T-helper 1 cell treated with Interleukin-12 subunit alpha and Interleukin-12 subunit beta and Interleukin-4 antibody, amounts not matched to agents 30 μg/mL and 1 μg/mL, for 36 hours (primary cell): Measurements from ENCODE around the gene CADPS.

Experiments
- H3K27ac Mint-ChIP-seq: one replicate; pipeline ENCODE4 v1.8.0; 2021; ENCODE audit warnings: mild to moderate bottlenecking, mixed read lengths
- H3K27me3 Mint-ChIP-seq: one replicate; pipeline ENCODE4 v1.8.0; 2021; ENCODE audit warnings: low read depth, mixed read lengths
- H3K36me3 Mint-ChIP-seq: one replicate; pipeline ENCODE4 v1.8.0; 2021; ENCODE audit warnings: low read depth, mixed read lengths
- H3K4me1 Mint-ChIP-seq: one replicate; pipeline ENCODE4 v1.8.0; 2021; ENCODE audit warnings: low read depth, mixed read lengths
- H3K4me3 Mint-ChIP-seq: one replicate; pipeline ENCODE4 v1.8.0; 2021; ENCODE audit warnings: mild to moderate bottlenecking, moderate library complexity, mixed read lengths
- H3K9me3 Mint-ChIP-seq: one replicate; pipeline ENCODE4 v1.8.0; 2021; ENCODE audit warnings: mixed read lengths

The CADPS gene

GRCh38 chr3:62718515-62719320 is 156.5 kb downstream of the CADPS start:
- no peaks in the 10 kb centered on the region for H3K27me3 Mint-ChIP-seq
- H3K4me1 Mint-ChIP-seq, result no peaks in the 10 kb centered on the region
- no peaks in the 10 kb centered on the region for H3K36me3 Mint-ChIP-seq
- H3K4me3 Mint-ChIP-seq, result no peak overlapping the region
- no peak overlapping the region for H3K27ac Mint-ChIP-seq
- H3K9me3 Mint-ChIP-seq, result no peaks in the 10 kb centered on the region

GRCh38 chr3:62718011-62718410 is 157.2 kb downstream of the CADPS start:
- Mint-ChIP-seq H3K27ac (no peak overlapping the region), H3K36me3 (no peaks in the 10 kb centered on the region), H3K9me3 (no peaks in the 10 kb centered on the region), H3K4me1 (no peaks in the 10 kb centered on the region), H3K4me3 (no peak overlapping the region), H3K27me3 (no peaks in the 10 kb centered on the region)

- no peaks in the 10 kb centered on the region for H3K4me1 Mint-ChIP-seq
- H3K9me3 Mint-ChIP-seq, result no peaks in the 10 kb centered on the region
- no peak overlapping the region for H3K4me3 Mint-ChIP-seq
- no peak overlapping the region for H3K27ac Mint-ChIP-seq
- no peaks in the 10 kb centered on the region for H3K36me3 Mint-ChIP-seq
- no peaks in the 10 kb centered on the region for H3K27me3 Mint-ChIP-seq
These were observed 162.5 kb downstream of the CADPS start for GRCh38 chr3:62712746-62713145.

GRCh38 chr3:62710751-62711150 is 164.5 kb downstream of the CADPS start:
- Mint-ChIP-seq H3K4me3 (no peak overlapping the region), H3K4me1 (no peaks in the 10 kb centered on the region), H3K27ac (no peak overlapping the region), H3K36me3 (no peaks in the 10 kb centered on the region), H3K27me3 (no peaks in the 10 kb centered on the region), H3K9me3 (no peaks in the 10 kb centered on the region)

DNA sequence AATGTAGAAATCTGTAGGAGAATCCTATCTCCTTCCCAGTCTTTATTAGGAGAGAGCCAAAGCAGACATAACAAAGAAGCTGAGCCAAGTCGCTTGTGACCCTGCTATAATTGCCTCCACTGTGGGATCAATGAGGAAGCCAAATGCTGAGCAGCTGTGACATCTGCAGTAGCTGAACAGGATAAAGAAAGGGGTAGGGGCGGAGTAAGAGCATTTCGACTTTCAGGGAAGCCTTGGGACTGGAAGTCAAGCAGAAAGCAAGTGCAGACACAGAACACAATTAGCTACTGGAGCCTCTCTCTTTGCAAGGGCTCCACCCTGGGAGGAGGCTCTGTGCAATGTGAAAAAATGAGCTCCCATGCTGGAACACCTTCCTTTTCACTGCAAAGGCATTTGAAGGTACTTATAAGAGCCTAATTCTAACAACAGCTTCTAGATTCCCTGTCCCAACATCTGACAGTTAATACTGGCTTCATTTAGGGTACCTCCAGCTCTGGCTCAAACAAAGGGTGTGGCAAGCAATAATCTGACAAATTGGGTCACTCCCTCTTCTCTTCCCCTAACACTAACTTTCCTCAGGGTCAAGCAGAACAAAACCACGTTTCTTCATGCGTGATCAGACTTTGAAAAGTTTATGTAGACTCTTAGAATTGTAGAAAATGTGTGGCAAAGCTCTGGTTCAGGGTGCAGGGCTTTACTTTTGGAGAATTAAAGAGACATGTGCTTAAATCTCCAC is 166.4 kb downstream of the CADPS start:
- no peak overlapping the region for H3K4me3 Mint-ChIP-seq
- no peaks in the 10 kb centered on the region for H3K27me3 Mint-ChIP-seq
- no peak overlapping the region for H3K27ac Mint-ChIP-seq
- H3K36me3 Mint-ChIP-seq, result no peaks in the 10 kb centered on the region
- no peaks in the 10 kb centered on the region for H3K4me1 Mint-ChIP-seq
- no peaks in the 10 kb centered on the region for H3K9me3 Mint-ChIP-seq

DNA sequence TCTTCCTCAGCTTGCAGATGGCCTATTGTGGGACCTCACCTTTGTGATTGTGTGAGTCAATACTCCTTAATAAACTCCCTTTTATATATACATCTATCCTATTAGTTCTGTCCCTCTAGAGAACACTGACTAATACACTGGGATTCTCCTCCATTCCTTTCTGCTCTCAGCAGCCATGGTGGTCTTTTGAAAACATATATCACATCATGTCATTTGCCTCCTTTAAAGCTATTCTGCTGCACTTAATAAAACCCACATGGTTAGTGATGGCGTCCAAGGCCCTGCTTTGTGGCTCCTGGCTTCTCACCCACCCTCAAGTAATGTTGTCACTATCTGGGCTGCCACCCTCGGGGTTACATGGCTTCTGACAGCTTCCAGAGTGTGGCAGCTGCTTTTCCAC is 169.5 kb downstream of the CADPS start:
- Mint-ChIP-seq H3K4me3 (no peak overlapping the region), H3K27ac (no peak overlapping the region), H3K27me3 (no peaks in the 10 kb centered on the region), H3K4me1 (no peaks in the 10 kb centered on the region), H3K9me3 (no peaks in the 10 kb centered on the region), H3K36me3 (no peaks in the 10 kb centered on the region)

DNA sequence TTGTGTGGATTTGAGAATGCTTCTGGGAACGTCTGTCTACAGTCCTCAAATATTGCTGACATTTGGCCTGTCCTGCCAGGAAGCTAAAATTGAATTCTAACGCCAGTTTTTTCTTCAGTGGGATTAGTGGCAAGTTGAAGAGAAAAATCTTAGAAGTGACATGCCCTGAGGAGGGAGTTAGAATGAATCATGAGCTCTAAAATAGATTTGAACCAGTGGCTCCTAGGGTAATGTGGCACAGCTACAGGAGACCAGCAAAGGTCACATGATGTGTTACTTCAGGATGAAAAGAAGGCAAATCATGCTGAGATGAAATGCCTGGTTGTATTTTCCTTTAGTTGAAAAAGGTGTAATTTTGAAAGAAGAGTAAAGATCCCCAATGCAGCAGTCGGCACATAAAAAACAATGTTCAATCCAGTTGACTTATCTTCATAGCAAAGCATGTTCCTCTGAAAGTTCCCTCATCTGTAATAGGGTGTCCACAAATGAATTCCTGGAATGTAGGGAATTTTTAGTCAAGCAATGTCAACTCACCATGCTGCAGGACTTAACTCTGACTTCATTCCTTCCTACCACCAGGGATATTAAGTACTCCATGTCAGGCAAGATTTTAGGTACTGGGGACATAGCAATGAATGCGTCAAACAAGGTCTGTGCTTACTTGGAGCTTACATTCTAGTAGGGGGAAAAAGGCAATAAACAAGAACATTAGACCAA is 171.6 kb downstream of the CADPS start:
- no peaks in the 10 kb centered on the region for H3K9me3 Mint-ChIP-seq
- H3K27me3 Mint-ChIP-seq, result no peaks in the 10 kb centered on the region
- no peaks in the 10 kb centered on the region for H3K36me3 Mint-ChIP-seq
- no peak overlapping the region for H3K4me3 Mint-ChIP-seq
- H3K4me1 Mint-ChIP-seq, result no peaks in the 10 kb centered on the region
- H3K27ac Mint-ChIP-seq, result no peak overlapping the region

- Mint-ChIP-seq H3K27ac (no peak overlapping the region), H3K4me3 (no peak overlapping the region), H3K27me3 (no peaks in the 10 kb centered on the region), H3K36me3 (no peaks in the 10 kb centered on the region), H3K9me3 (no peaks in the 10 kb centered on the region), H3K4me1 (no peaks in the 10 kb centered on the region)
These were observed 174.9 kb downstream of the CADPS start for GRCh38 chr3:62700357-62700756.

DNA sequence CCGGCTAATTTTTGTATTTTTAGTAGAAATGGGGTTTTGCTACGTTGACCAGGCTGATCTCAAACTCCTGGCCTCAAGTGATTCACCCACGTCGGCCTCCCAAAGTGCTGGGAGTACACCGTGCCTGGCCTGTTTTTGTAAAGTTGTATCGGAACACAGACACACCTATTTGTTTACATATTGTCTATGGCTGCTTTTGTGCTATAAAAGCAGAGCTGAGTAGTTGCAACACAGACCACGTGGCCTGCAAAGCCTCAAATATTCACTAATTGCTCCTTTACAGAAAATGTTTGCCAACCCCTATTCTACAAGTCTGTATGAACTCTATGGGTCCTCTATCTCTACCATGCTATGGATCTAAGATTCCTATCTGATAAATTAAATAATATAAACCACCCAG is 175.5 kb downstream of the CADPS start:
- no peak overlapping the region for H3K27ac Mint-ChIP-seq
- no peaks in the 10 kb centered on the region for H3K27me3 Mint-ChIP-seq
- no peaks in the 10 kb centered on the region for H3K9me3 Mint-ChIP-seq
- H3K4me3 Mint-ChIP-seq, result no peak overlapping the region
- no peaks in the 10 kb centered on the region for H3K4me1 Mint-ChIP-seq
- no peaks in the 10 kb centered on the region for H3K36me3 Mint-ChIP-seq

DNA sequence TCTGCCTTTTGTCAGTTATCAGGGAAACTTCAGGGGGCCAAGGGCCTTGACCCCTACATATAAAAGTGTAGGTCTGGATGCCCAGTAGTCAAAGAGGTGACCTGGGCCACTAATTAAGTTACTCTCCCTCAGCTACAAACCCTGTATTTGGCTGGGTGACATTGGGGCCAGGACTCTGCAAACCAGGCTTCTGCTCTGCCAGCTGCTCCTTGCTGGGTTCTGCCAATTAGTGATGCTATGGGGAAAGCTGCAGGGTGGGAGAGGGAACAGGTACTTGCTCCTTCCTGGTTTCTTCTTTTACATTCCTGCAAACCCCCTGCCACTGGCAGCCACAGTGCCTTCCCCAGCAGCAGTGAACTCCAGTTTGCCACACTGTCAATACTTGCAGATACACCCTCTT is 179.2 kb downstream of the CADPS start:
- Mint-ChIP-seq H3K4me1 (no peaks in the 10 kb centered on the region), H3K9me3 (no peaks in the 10 kb centered on the region), H3K36me3 (no peaks in the 10 kb centered on the region), H3K4me3 (no peak overlapping the region), H3K27me3 (no peaks in the 10 kb centered on the region), H3K27ac (no peak overlapping the region)

GRCh38 chr3:62688812-62689211 is 186.4 kb downstream of the CADPS start:
- Mint-ChIP-seq H3K9me3 (no peaks in the 10 kb centered on the region), H3K4me1 (no peaks in the 10 kb centered on the region), H3K27me3 (no peaks in the 10 kb centered on the region), H3K4me3 (no peak overlapping the region), H3K36me3 (no peaks in the 10 kb centered on the region), H3K27ac (no peak overlapping the region)

DNA sequence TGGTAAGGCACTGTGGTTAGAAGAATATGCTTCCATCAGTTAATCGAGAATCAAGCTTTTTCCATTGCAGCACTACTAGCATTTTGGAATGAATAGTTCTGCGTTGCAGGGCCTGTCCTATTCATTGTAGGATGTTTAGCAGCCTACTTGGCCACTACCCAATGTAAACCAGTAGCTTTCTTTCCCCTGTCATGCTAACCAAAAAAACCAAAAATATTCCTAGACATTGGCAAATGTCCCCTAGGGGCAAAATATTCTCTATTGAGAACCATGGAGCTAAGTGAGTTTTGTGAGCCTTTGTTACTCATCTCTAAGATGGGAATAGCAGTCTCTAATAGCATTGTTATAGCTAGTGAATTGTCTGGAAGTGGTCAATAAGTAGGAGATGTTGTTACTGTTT is 187.2 kb downstream of the CADPS start:
- H3K36me3 Mint-ChIP-seq, result no peaks in the 10 kb centered on the region
- no peaks in the 10 kb centered on the region for H3K9me3 Mint-ChIP-seq
- no peaks in the 10 kb centered on the region for H3K27me3 Mint-ChIP-seq
- H3K4me3 Mint-ChIP-seq, result no peak overlapping the region
- no peaks in the 10 kb centered on the region for H3K4me1 Mint-ChIP-seq
- H3K27ac Mint-ChIP-seq, result no peak overlapping the region

DNA sequence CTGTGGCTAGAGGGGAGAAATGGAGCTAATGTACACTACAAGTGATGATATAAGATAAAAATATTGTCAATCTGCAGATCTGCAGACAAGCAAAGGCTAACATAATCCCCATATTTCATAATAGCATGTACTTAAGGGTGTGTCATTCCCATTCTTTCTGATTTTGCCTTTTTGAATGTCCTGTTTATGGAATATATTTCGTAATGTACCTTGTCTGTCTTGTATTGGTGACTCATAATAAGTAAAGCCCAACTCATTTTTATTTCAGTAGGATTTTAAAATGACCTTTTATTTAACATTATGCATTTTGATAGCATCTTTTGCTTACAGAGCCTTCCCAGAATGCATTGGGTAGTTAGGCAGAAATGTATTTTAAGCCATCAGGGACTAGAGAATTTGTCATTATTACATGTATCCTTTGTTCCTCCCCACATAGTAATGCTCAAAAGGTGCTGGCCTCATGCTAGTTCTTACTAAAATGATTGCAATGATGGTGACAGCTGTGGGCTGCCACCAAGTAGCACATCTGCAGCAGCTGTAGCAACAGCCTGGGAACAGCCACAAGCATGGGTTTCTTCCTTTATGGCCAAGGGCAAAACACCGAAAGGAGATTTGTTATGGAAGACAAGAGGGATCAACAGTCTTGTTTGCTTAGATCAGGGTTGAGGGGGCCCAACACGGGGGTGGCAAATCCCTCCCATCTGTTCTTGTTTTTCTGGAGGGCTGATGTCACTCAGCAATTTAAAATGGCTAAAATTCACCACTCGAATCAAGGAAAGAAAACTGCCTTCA is 188.5 kb downstream of the CADPS start:
- Mint-ChIP-seq H3K4me3 (no peak overlapping the region), H3K4me1 (no peaks in the 10 kb centered on the region), H3K9me3 (no peaks in the 10 kb centered on the region), H3K27ac (no peak overlapping the region), H3K27me3 (no peaks in the 10 kb centered on the region), H3K36me3 (no peaks in the 10 kb centered on the region)

DNA sequence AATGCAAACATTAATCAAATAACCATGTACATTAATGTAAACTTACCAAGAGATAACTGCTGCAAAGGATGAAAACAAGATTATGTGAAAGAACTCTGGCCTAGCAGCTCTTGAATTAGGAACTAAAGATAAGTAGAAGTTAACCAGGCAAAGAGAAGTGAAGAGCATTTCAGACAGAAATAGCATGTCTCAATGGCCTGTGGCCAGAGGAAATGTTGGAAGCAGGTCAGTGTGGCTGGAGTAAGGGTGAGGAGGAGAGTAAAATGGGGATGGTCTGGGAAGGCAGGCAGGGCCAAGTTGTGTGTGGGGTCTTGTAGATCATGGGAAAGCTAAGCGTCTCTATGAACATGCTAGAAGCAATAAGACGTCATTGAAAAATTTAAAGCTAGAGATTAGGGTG is 192.4 kb downstream of the CADPS start:
- Mint-ChIP-seq H3K4me3 (no peak overlapping the region), H3K36me3 (no peaks in the 10 kb centered on the region), H3K4me1 (no peaks in the 10 kb centered on the region), H3K9me3 (peaks cover 3% of the 10 kb centered on the region), H3K27me3 (no peaks in the 10 kb centered on the region), H3K27ac (no peak overlapping the region)
